ENCODE results near the gene SMYD1. TPM values are rescaled to one million over a fixed set of nuclear protein-coding genes. Genes with fewer than 3 reads are reported as not detected.

SMYD1 gene
- total RNA-seq, 4 donors from 2014 or later: 2.0 to 37.0 (median 13.2) TPM

- TF ChIP-seq POLR2AphosphoS5 (IDR thresholded peaks at IDR 0.05): no peak
- no peak for TF ChIP-seq CTCF (IDR thresholded peaks at IDR 0.05)
- TF ChIP-seq POLR2A (IDR thresholded peaks at IDR 0.05): no peak
- no peak overlapping the region for H3K4me3 ChIP-seq
- no peaks in the 10 kb centered on the region for H3K4me1 ChIP-seq
- no peaks in the 10 kb centered on the region for H3K27me3 ChIP-seq
- 80 to 92% methylated on average over 1 to 2 of the region's 3 CpGs for WGBS, 2 donors (ENCODE audit: low coverage in 1 of 2)
- no peak for ATAC-seq
- peaks cover 0 to 2% (median 0%) of the 10 kb centered on the region in 3 donors for H3K9me3 ChIP-seq
- no peak overlapping the region for H3K27ac ChIP-seq
- no peaks in the 10 kb centered on the region for H3K36me3 ChIP-seq
Measured at GRCh38 chr2:88133875-88134274, 66.2 kb downstream of the SMYD1 start.

GRCh38 chr2:88136817-88137216 is 69.2 kb downstream of the SMYD1 start:
- H3K27ac ChIP-seq: no peak overlapping the region
- H3K36me3 ChIP-seq: no peaks in the 10 kb centered on the region
- TF ChIP-seq POLR2AphosphoS5 (IDR thresholded peaks at IDR 0.05) (no peak), EP300 (IDR thresholded peaks at IDR 0.05) (no peak), POLR2A (IDR thresholded peaks at IDR 0.05) (no peak), CTCF (IDR thresholded peaks at IDR 0.05) (no peak)
- H3K4me1 ChIP-seq: no peaks in the 10 kb centered on the region
- 78 to 100% methylated on average over 1 to 3 of the region's 4 CpGs for WGBS, 2 donors (ENCODE audit: low coverage in 1 of 2)
- H3K4me3 ChIP-seq: no peak overlapping the region
- no peaks in the 10 kb centered on the region for H3K27me3 ChIP-seq
- ATAC-seq: no peak
- H3K9me3 ChIP-seq: peaks cover 0 to 6% (median 0%) of the 10 kb centered on the region in 3 donors

- Histone ChIP-seq H3K4me3 (no peak overlapping the region), H3K27ac (no peak overlapping the region), H3K36me3 (no peaks in the 10 kb centered on the region), H3K9me3 (peaks cover 0 to 17% (median 0%) of the 10 kb centered on the region in 3 donors), H3K4me1 (no peaks in the 10 kb centered on the region), H3K27me3 (no peaks in the 10 kb centered on the region)
- no peak for ATAC-seq
- WGBS, 2 donors (ENCODE audit: low coverage in 1 of 2): 85 to 94% methylated on average over 4 of the region's 4 CpGs
- TF ChIP-seq EP300 (IDR thresholded peaks at IDR 0.05) (no peak), CTCF (IDR thresholded peaks at IDR 0.05) (no peak), POLR2AphosphoS5 (IDR thresholded peaks at IDR 0.05) (no peak), POLR2A (IDR thresholded peaks at IDR 0.05) (no peak)
Measured at GRCh38 chr2:88137833-88138232, 70.2 kb downstream of the SMYD1 start.

- Histone ChIP-seq H3K27me3 (no peaks in the 10 kb centered on the region), H3K4me1 (no peaks in the 10 kb centered on the region), H3K27ac (no peak overlapping the region), H3K4me3 (no peak overlapping the region), H3K9me3 (peaks cover 0 to 30% (median 0%) of the 10 kb centered on the region in 3 donors), H3K36me3 (no peaks in the 10 kb centered on the region)
- WGBS, 2 donors (ENCODE audit: low coverage in 1 of 2): 36 to 41% methylated on average over 2 of the region's 2 CpGs
- no peak for ATAC-seq
- TF ChIP-seq CTCF (IDR thresholded peaks at IDR 0.05): no peak
- no peak for TF ChIP-seq POLR2AphosphoS5 (IDR thresholded peaks at IDR 0.05)
- TF ChIP-seq EP300 (IDR thresholded peaks at IDR 0.05): no peak
- no peak for TF ChIP-seq POLR2A (IDR thresholded peaks at IDR 0.05)
Measured at GRCh38 chr2:88139203-88139702, 71.6 kb downstream of the SMYD1 start.

- H3K27ac ChIP-seq: no peak overlapping the region
- no peaks in the 10 kb centered on the region for H3K36me3 ChIP-seq
- no peak for TF ChIP-seq EP300 (IDR thresholded peaks at IDR 0.05)
- no peak for TF ChIP-seq POLR2A (IDR thresholded peaks at IDR 0.05)
- no peak for TF ChIP-seq POLR2AphosphoS5 (IDR thresholded peaks at IDR 0.05)
- TF ChIP-seq CTCF (IDR thresholded peaks at IDR 0.05): no peak
- H3K4me1 ChIP-seq: no peaks in the 10 kb centered on the region
- no peak for ATAC-seq
- 80% methylated on average over 3 to 6 of the region's 6 CpGs for WGBS, 2 donors (ENCODE audit: low coverage in 1 of 2)
- no peaks in the 10 kb centered on the region for H3K27me3 ChIP-seq
- no peak overlapping the region for H3K4me3 ChIP-seq
- H3K9me3 ChIP-seq: peaks cover 0 to 30% (median 0%) of the 10 kb centered on the region in 3 donors
Measured at GRCh38 chr2:88139804-88140203, 72.2 kb downstream of the SMYD1 start.
